ENCODE results near the gene RPRD2. TPM values are rescaled to one million over a fixed set of nuclear protein-coding genes. Genes with fewer than 3 reads are reported as not detected.

The RPRD2 gene
- total RNA-seq, result 9.8 and 14.3 TPM in 2 replicates

GRCh38 chr1:150363426-150364230, at the start of gene RPRD2:
RPRD2 (plus strand) TSS chr1:150364147; CDS start chr1:150364715, 568 bp downstream.

DNA sequence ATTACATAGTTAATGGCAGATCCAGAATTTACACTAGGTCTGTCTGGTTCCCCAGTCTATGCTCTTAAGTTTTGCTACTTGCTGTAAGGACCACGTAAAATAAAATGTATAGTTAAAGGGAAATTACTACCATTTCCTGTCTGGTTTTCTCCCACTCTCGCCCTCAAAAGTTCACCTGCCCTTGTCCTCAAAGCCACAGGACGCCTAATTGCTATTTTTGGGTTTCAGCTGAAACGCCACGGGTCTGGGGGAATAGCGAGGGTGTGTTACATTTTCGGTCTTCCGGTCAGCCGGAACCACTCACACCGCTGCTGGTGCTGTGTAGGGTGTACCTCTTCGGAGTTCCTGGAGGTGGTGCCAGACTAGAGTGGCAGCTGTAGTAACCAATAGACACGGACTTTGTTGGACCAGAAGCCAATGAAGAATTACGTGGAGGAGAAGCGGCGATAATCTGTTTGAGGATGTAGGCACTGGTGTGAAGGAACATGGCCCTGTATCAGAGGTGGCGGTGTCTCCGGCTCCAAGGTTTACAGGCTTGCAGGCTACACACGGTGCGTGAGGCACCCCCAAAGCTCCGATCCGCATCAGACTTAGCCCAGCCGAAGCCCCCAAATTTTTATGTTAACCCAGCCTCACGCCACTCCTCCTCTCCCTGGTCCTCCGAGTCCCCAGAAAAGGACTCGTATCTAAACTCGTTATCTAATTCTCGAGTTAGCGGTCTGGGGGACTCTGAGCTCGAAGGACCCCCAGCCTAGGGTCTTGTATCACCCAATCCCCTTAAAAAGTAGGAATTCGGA, 123.2 kb downstream of the RPRD2 start, which contains the start of gene TARS2:
Gene TARS2 (plus strand): TSS at position 454 of the 797 bp plus-strand sequence. CDS start 32 bp downstream, at position 486.

GRCh38 chr1:150507912-150508864, 144.2 kb downstream of the RPRD2 start, which contains the start of gene ECM1:
ECM1 (plus strand) TSS chr1:150508109; CDS start chr1:150508210, 101 bp downstream.

GRCh38 chr1:150515328-150516049, 151.5 kb downstream of the RPRD2 start, which contains the start of gene FALEC:
FALEC (plus strand) TSS chr1:150515752.

Other genes with a start within 250 kb of the RPRD2 start
- gene PLEKHO1, start 214.2 kb upstream of the RPRD2 start, total RNA-seq, result 46.2 and 78.3 TPM in 2 replicates
- gene ANP32E, start 128.0 kb upstream of the RPRD2 start, total RNA-seq, result 10.5 and 29.9 TPM in 2 replicates
- gene CA14, start 106.4 kb upstream of the RPRD2 start, total RNA-seq, result not detected in 2 replicates
- gene APH1A, start 95.1 kb upstream of the RPRD2 start, total RNA-seq, result 104 and 134 TPM in 2 replicates
- 0.43 and 0.88 TPM in 2 replicates for gene C1orf54, start 91.4 kb upstream of the RPRD2 start, total RNA-seq
- 0.66 and 3.4 TPM in 2 replicates for gene CIART, start 81.6 kb upstream of the RPRD2 start, total RNA-seq
- gene MRPS21, start 70.3 kb upstream of the RPRD2 start, total RNA-seq, result 25.1 and 29.8 TPM in 2 replicates
- 39.0 and 50.3 TPM in 2 replicates for gene PRPF3, start 42.6 kb upstream of the RPRD2 start, total RNA-seq
- gene TARS2, start 123.3 kb downstream of the RPRD2 start, total RNA-seq, result 13.3 and 24.6 TPM in 2 replicates
- gene ECM1, start 144.0 kb downstream of the RPRD2 start, total RNA-seq, result 16.2 and 34.5 TPM in 2 replicates
- not detected in 2 replicates for gene FALEC, start 151.6 kb downstream of the RPRD2 start, total RNA-seq
- 1.9 and 2.4 TPM in 2 replicates for gene ADAMTSL4, start 185.3 kb downstream of the RPRD2 start, total RNA-seq
- 177 and 412 TPM in 2 replicates for gene MCL1, start 215.5 kb downstream of the RPRD2 start, total RNA-seq